ENCODE data around the gene RIMS3.

DNA sequence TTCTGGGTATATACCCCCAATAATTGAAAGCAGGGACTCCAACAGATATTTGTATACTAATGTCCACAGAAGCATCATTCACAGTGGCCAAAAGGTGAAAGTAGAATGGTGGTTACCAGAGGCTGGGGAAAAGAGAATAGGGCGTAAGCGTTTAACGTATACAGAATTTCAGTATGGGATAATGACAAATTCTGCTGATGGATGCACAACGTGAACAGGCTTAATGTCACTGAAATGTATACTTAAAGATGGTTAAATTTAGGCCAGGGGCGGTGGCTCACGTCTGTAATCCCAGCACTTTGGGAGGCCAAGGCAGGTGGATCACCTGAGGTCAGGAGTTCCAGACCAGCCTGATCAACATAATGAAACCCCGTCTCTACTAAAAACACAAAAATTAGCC, 21.6 kb upstream of the RIMS3 start:
- TF ChIP-seq EP300 (IDR thresholded peaks at IDR 0.05) (no peak), POLR2A (IDR thresholded peaks at IDR 0.05) (no peak)

Measured in ovary (tissue), 1 donor.